Esophagus squamous epithelium (tissue), 4 donors: Measurements from ENCODE around the gene TBXA2R.

Experiments
- POLR2A ChIP-seq, 4 donors: fragments of 450-650 bp; IDR thresholded peaks; one replicate each; pipeline ENCODE4 v1.6.1; 2017; ENCODE audit warnings: antibody characterized with exemption in 4 of 4, mild to moderate bottlenecking in 4 of 4, moderate library complexity in 3 of 4
- TF ChIP-seq, protein P1 (sequence below), 6 experiments: fragments of 450-650 bp in 4 of 6; fragments of 200-600 bp in 2 of 6; sonication (generic) in 2 of 6; IDR thresholded peaks; one replicate each; pipeline ENCODE4 v1.5.1; 2016 to 2019; ENCODE audit warnings: antibody characterized with exemption in 6 of 6, mild to moderate bottlenecking in 4 of 6, moderate library complexity in 4 of 6

- TF ChIP-seq, protein P1, sequence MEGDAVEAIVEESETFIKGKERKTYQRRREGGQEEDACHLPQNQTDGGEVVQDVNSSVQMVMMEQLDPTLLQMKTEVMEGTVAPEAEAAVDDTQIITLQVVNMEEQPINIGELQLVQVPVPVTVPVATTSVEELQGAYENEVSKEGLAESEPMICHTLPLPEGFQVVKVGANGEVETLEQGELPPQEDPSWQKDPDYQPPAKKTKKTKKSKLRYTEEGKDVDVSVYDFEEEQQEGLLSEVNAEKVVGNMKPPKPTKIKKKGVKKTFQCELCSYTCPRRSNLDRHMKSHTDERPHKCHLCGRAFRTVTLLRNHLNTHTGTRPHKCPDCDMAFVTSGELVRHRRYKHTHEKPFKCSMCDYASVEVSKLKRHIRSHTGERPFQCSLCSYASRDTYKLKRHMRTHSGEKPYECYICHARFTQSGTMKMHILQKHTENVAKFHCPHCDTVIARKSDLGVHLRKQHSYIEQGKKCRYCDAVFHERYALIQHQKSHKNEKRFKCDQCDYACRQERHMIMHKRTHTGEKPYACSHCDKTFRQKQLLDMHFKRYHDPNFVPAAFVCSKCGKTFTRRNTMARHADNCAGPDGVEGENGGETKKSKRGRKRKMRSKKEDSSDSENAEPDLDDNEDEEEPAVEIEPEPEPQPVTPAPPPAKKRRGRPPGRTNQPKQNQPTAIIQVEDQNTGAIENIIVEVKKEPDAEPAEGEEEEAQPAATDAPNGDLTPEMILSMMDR (IDR thresholded peaks at IDR 0.05), result no peak
- TF ChIP-seq POLR2A (IDR thresholded peaks at IDR 0.05), result peak in 1 of 4 donors; percentile 6
These were observed 20.7 kb upstream of the TBXA2R start for GRCh38 chr19:3627351-3627723.
